Tibial nerve (tissue), 4 donors: ENCODE results near the gene TECPR2. TPM values are rescaled to one million over a fixed set of nuclear protein-coding genes. Genes with fewer than 3 reads are reported as not detected.

Source experiments
- DNase-seq, 2 donors: peaks; one replicate each; pipeline ENCODE4 v3.0.0-alpha.2; 2019; ENCODE audit warnings: low spot score in 2 of 2
- H3K27ac ChIP-seq, 4 donors: fragments of 200-600 bp; sonication (generic) in 3 of 4; one replicate each; pipeline ENCODE4 v1.5.1; 2017 to 2019; ENCODE audit warnings: mild to moderate bottlenecking in 1 of 4
- H3K27me3 ChIP-seq, 2 donors: fragments of 200-600 bp; sonication (generic) in 1 of 2; one replicate each; pipeline versions ENCODE4 v1.5.1 to v1.6.0; 2017 to 2019
- H3K36me3 ChIP-seq, 3 donors: fragments of 200-600 bp; sonication (generic); one replicate each; pipeline ENCODE4 v1.5.1; 2018 to 2019
- H3K4me1 ChIP-seq, 4 donors: fragments of 200-600 bp; sonication (generic) in 3 of 4; one replicate each; pipeline ENCODE4 v1.5.1; 2017 to 2019
- H3K4me3 ChIP-seq, 4 donors: fragments of 200-600 bp; sonication (generic) in 3 of 4; one replicate each; pipeline ENCODE4 v1.5.1; 2017 to 2019; ENCODE audit warnings: mild to moderate bottlenecking in 1 of 4, moderate library complexity in 1 of 4
- H3K9me3 ChIP-seq, 4 donors: fragments of 200-600 bp; sonication (generic) in 3 of 4; one replicate each; pipeline ENCODE4 v1.5.1; 2017 to 2019
- EP300 ChIP-seq, 2 donors: sonication (generic); formaldehyde crosslinking; IDR thresholded peaks; one replicate each; pipeline ENCODE4 v1.6.1; 2017; ENCODE audit warnings: antibody characterized with exemption in 2 of 2, mild to moderate bottlenecking in 1 of 2
- POLR2A ChIP-seq, 2 donors: fragments of 450-650 bp; IDR thresholded peaks; one replicate each; pipeline ENCODE4 v1.6.1; 2017; ENCODE audit warnings: antibody characterized with exemption in 2 of 2, mild to moderate bottlenecking in 2 of 2, moderate library complexity in 2 of 2
- WGBS, 2 donors: methylation state at CpG; one replicate each; pipeline ENCODE4 v1.1.5; 2018; 5-methylcytosine and 5-hydroxymethylcytosine counted together
- total RNA-seq, 4 donors: library from RNA; depleted of rRNA; stranded (reverse); fragments of >200 nt; gene quantifications; one replicate each; pipeline ENCODE4 v1.1.0, GENCODE V29; 2016
- TF ChIP-seq, protein P1 (sequence below), 5 experiments: fragments of 200-600 bp in 3 of 5; fragments of 450-650 bp in 2 of 5; sonication (generic) in 3 of 5; IDR thresholded peaks; one replicate each; pipeline ENCODE4 v1.5.1; 2016 to 2019; ENCODE audit warnings: antibody characterized with exemption in 5 of 5, mild to moderate bottlenecking in 3 of 5, moderate library complexity in 2 of 5

The TECPR2 gene
- total RNA-seq, 4 donors from 2014 or later: 21.2 to 77.7 (median 32.8) TPM

DNA sequence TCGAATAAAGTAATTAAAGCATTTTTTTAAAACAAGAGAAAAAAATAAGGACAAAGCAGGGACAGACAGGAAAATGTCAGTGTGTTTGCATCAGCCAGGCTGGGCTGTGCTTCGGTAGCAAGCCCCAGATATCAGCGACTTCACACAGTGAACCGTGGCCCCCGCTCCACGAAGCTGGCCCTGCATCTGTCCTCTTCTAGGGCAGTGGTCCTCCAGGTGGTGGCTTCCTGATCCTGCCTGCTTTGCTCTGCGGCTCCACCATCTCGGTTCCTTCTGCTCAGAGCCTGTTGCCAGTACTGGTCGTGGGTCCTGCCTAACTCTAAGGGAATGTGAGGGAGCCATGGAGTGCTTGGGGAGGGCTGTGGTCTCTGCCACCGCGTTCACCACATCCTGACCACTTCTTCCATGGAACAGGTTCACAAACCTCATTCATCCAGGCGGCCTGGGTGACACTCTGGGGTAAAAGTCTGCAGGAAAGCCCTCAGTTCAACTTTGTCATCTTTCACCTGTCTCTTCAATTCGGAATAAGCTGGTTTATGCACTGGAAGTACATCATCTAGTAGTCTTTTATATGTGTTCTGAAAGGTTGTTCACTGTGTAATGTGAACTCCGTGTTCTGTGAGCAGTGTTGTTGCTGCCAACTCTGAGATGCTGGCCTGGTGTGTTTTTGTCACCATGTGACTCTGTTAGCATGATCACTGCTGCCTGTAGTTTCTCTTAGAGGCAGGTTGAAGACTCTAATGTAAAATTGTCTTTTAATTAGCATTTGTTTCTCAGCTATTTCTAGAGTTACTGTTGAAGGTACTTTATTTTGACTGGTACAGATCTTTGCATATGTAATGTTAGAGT lies 99.0 kb downstream of the TECPR2 start:
- DNase-seq: no peak
- TF ChIP-seq, protein P1, sequence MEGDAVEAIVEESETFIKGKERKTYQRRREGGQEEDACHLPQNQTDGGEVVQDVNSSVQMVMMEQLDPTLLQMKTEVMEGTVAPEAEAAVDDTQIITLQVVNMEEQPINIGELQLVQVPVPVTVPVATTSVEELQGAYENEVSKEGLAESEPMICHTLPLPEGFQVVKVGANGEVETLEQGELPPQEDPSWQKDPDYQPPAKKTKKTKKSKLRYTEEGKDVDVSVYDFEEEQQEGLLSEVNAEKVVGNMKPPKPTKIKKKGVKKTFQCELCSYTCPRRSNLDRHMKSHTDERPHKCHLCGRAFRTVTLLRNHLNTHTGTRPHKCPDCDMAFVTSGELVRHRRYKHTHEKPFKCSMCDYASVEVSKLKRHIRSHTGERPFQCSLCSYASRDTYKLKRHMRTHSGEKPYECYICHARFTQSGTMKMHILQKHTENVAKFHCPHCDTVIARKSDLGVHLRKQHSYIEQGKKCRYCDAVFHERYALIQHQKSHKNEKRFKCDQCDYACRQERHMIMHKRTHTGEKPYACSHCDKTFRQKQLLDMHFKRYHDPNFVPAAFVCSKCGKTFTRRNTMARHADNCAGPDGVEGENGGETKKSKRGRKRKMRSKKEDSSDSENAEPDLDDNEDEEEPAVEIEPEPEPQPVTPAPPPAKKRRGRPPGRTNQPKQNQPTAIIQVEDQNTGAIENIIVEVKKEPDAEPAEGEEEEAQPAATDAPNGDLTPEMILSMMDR (IDR thresholded peaks at IDR 0.05): no peak
- no peak for TF ChIP-seq EP300 (IDR thresholded peaks at IDR 0.05)
- H3K4me3 ChIP-seq: no peak overlapping the region
- H3K27me3 ChIP-seq: no peaks in the 10 kb centered on the region
- H3K4me1 ChIP-seq: no peaks in the 10 kb centered on the region
- H3K9me3 ChIP-seq: no peaks in the 10 kb centered on the region
- WGBS, 2 donors: 69 to 70% methylated on average over 14 of the region's 14 CpGs
- no peak overlapping the region for H3K27ac ChIP-seq
- H3K36me3 ChIP-seq: peaks cover 0 to 72% (median 0%) of the 10 kb centered on the region in 3 donors

DNA sequence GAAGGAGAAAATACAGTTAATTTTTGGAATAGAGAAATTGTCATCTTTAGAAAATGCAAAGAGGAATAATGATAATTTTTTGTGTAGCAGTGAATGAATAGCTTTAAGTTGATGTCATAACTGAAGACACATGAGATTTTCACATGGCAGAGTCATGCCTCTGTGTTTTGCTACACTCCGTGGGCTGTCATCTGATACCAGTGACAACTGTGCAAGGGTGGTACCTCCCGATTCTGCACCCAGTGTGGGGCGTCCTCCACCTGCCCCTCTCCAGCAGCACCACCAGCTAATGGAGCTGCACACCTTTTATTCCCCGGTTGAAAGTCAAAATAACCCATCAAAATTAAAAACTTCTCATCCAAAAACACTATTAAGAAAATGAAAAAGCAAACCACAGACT lies 99.7 kb downstream of the TECPR2 start:
- H3K9me3 ChIP-seq: no peaks in the 10 kb centered on the region
- peaks cover 0 to 72% (median 0%) of the 10 kb centered on the region in 3 donors for H3K36me3 ChIP-seq
- TF ChIP-seq POLR2A (IDR thresholded peaks at IDR 0.05): no peak
- TF ChIP-seq, protein P1 (IDR thresholded peaks at IDR 0.05): no peak
- TF ChIP-seq EP300 (IDR thresholded peaks at IDR 0.05): no peak
- WGBS, 2 donors: 65 to 78% methylated on average over 4 of the region's 4 CpGs
- no peak for DNase-seq
- no peaks in the 10 kb centered on the region for H3K27me3 ChIP-seq
- no peak overlapping the region for H3K4me3 ChIP-seq
- no peak overlapping the region for H3K27ac ChIP-seq
- H3K4me1 ChIP-seq: no peaks in the 10 kb centered on the region

- DNase-seq: no peak
- WGBS, 2 donors: 89 to 93% methylated on average over 4 of the region's 4 CpGs
- H3K9me3 ChIP-seq: no peaks in the 10 kb centered on the region
Observed at GRCh38 chr14:102464006-102464405, 101.3 kb downstream of the TECPR2 start.

DNA sequence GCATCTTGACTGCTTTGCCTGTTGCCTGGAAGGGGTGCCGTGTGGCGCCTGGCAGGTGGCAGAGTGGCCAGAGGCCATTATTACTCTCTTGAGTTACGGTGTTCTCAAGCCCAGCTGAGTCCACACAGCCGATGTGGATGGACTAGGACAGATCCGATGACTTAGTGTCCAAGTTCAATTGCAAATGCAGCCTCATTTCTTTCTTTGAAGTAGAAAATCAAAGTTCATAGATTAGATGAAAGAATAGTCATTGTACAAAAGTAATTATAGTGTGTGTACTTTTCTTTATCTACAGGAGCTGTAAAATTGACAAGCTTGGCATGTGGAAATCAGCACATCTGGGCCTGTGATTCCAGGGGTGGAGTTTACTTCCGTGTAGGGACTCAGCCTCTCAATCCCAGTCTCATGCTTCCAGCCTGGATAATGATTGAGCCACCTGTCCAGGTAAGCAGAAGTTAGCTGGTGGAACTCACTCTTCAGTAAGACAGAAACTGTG lies 102.2 kb downstream of the TECPR2 start:
- no peak overlapping the region for H3K27ac ChIP-seq
- WGBS, 2 donors: 89 to 92% methylated on average over 6 of the region's 6 CpGs
- no peak for DNase-seq
- no peaks in the 10 kb centered on the region for H3K9me3 ChIP-seq
- no peaks in the 10 kb centered on the region for H3K4me1 ChIP-seq
- no peak overlapping the region for H3K4me3 ChIP-seq
- H3K36me3 ChIP-seq: peaks cover 0 to 68% (median 0%) of the 10 kb centered on the region in 3 donors
- no peaks in the 10 kb centered on the region for H3K27me3 ChIP-seq
- TF ChIP-seq EP300 (IDR thresholded peaks at IDR 0.05) (no peak), POLR2A (IDR thresholded peaks at IDR 0.05) (no peak)
- TF ChIP-seq, protein P1 (IDR thresholded peaks at IDR 0.05): no peak

More at GRCh38 chr14:102464006-102464405, 101.3 kb downstream of the TECPR2 start:
- Histone ChIP-seq H3K36me3 (peaks cover 0 to 72% (median 0%) of the 10 kb centered on the region in 3 donors), H3K27ac (peak overlapping the region in 1 of 4 donors; percentile 3), H3K27me3 (no peaks in the 10 kb centered on the region), H3K4me3 (no peak overlapping the region), H3K4me1 (no peaks in the 10 kb centered on the region)
- no peak for TF ChIP-seq EP300 (IDR thresholded peaks at IDR 0.05)
- no peak for TF ChIP-seq POLR2A (IDR thresholded peaks at IDR 0.05)
- TF ChIP-seq, protein P1 (IDR thresholded peaks at IDR 0.05): no peak

DNA sequence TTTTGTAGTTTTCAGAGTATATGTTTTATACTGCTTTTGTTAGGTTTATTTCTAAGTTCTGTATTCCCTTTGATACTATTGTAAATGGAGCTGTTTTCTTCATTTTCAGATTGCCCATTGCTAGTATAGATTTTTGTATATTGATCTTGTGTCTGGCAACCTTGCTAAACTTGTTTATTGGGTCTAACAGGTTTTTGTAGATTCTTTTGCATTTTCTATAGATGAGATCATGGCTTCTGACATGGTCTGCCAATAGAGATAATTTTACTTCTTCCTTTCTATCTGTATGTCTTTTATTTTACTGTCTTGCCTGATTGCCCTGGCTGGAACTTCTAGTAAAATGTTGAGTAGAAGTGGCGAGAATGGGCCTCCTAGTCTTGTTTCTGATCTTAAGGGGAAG lies 106.5 kb downstream of the TECPR2 start:
- Histone ChIP-seq H3K27me3 (no peaks in the 10 kb centered on the region), H3K27ac (no peak overlapping the region), H3K4me3 (no peak overlapping the region), H3K36me3 (peaks cover 0 to 65% (median 0%) of the 10 kb centered on the region in 3 donors), H3K9me3 (no peaks in the 10 kb centered on the region), H3K4me1 (no peaks in the 10 kb centered on the region)
- WGBS, 2 donors: 96 to 98% methylated on average over 1 of the region's 1 CpG
- TF ChIP-seq EP300 (IDR thresholded peaks at IDR 0.05) (no peak), POLR2A (IDR thresholded peaks at IDR 0.05) (no peak)
- TF ChIP-seq, protein P1 (IDR thresholded peaks at IDR 0.05): no peak
- no peak for DNase-seq
